Testis (tissue), 2 donors: Measurements from ENCODE around the gene SSPN.

Experiments used
- POLR2A ChIP-seq: fragments of 450-650 bp; IDR thresholded peaks from one replicate; pipeline ENCODE4 v1.6.1; 2017; ENCODE audit warnings: antibody characterized with exemption, mild to moderate bottlenecking, moderate library complexity
- TF ChIP-seq, protein P1 (sequence below), 3 experiments: fragments of 450-650 bp in 2 of 3; fragments of 200-600 bp in 1 of 3; sonication (generic) in 1 of 3; IDR thresholded peaks; one replicate each; pipeline ENCODE4 v1.5.1; 2016 to 2019; ENCODE audit warnings: antibody characterized with exemption in 3 of 3, mild to moderate bottlenecking in 2 of 3, moderate library complexity in 1 of 3

- TF ChIP-seq, protein P1, sequence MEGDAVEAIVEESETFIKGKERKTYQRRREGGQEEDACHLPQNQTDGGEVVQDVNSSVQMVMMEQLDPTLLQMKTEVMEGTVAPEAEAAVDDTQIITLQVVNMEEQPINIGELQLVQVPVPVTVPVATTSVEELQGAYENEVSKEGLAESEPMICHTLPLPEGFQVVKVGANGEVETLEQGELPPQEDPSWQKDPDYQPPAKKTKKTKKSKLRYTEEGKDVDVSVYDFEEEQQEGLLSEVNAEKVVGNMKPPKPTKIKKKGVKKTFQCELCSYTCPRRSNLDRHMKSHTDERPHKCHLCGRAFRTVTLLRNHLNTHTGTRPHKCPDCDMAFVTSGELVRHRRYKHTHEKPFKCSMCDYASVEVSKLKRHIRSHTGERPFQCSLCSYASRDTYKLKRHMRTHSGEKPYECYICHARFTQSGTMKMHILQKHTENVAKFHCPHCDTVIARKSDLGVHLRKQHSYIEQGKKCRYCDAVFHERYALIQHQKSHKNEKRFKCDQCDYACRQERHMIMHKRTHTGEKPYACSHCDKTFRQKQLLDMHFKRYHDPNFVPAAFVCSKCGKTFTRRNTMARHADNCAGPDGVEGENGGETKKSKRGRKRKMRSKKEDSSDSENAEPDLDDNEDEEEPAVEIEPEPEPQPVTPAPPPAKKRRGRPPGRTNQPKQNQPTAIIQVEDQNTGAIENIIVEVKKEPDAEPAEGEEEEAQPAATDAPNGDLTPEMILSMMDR (IDR thresholded peaks at IDR 0.05): no peak
- TF ChIP-seq POLR2A: no peak
Measured at GRCh38 chr12:26162174-26162573, 33.2 kb upstream of the SSPN start.
